Endothelial cell of umbilical vein (primary cell): ENCODE results near the gene AMBP.

Experiments
- EZH2 ChIP-seq: IDR thresholded peaks from 2 replicates; pipeline ENCODE4 v1.6.1; 2012; ENCODE audit warnings: borderline replicate concordance, low read depth, mild to moderate bottlenecking, moderate library complexity, low read length, inconsistent platforms; ENCODE audit not compliant: severe bottlenecking
- FOS ChIP-seq: IDR thresholded peaks from 2 replicates; pipeline ENCODE4 v1.6.1; 2011; ENCODE audit warnings: mild to moderate bottlenecking, low read length, moderate library complexity, borderline replicate concordance; ENCODE audit not compliant: insufficient read depth
- GATA2 ChIP-seq: IDR thresholded peaks from 2 replicates; pipeline ENCODE4 v1.7.0; 2011; ENCODE audit warnings: low read depth, mild to moderate bottlenecking, moderate library complexity, mixed read lengths, low read length; ENCODE audit not compliant: insufficient read length, insufficient read depth
- MYC ChIP-seq: IDR thresholded peaks from one replicate; pipeline ENCODE4 v1.6.1; 2011; ENCODE audit warnings: mild to moderate bottlenecking, low read depth, low read length
- POLR2A ChIP-seq: IDR thresholded peaks from 2 replicates; pipeline ENCODE4 v1.6.1; 2012; ENCODE audit warnings: low read depth, mild to moderate bottlenecking, control low read depth, low read length
- POLR2AphosphoS5 ChIP-seq: IDR thresholded peaks from 2 replicates; pipeline ENCODE4 v1.6.1; 2012; ENCODE audit warnings: low read depth, mild to moderate bottlenecking, control low read depth, low read length, moderate library complexity; ENCODE audit not compliant: insufficient read depth
- TF ChIP-seq, protein P1 (sequence below), 2 donors: IDR thresholded peaks; 1 replicate in 1 of 2; 2 replicates in 1 of 2; pipeline ENCODE4 v1.5.1; 2011; ENCODE audit warnings: low read length in 2 of 2, mild to moderate bottlenecking in 2 of 2, moderate library complexity in 2 of 2, control low read depth in 1 of 2, inconsistent platforms in 1 of 2, low read depth in 1 of 2; ENCODE audit not compliant: insufficient read depth in 1 of 2; ENCODE audit errors: extremely low read depth in 1 of 2
- TF ChIP-seq, protein P2 (sequence below): IDR thresholded peaks from 2 replicates; pipeline ENCODE4 v1.6.1; 2011; ENCODE audit not compliant: insufficient read depth, insufficient read length

DNA sequence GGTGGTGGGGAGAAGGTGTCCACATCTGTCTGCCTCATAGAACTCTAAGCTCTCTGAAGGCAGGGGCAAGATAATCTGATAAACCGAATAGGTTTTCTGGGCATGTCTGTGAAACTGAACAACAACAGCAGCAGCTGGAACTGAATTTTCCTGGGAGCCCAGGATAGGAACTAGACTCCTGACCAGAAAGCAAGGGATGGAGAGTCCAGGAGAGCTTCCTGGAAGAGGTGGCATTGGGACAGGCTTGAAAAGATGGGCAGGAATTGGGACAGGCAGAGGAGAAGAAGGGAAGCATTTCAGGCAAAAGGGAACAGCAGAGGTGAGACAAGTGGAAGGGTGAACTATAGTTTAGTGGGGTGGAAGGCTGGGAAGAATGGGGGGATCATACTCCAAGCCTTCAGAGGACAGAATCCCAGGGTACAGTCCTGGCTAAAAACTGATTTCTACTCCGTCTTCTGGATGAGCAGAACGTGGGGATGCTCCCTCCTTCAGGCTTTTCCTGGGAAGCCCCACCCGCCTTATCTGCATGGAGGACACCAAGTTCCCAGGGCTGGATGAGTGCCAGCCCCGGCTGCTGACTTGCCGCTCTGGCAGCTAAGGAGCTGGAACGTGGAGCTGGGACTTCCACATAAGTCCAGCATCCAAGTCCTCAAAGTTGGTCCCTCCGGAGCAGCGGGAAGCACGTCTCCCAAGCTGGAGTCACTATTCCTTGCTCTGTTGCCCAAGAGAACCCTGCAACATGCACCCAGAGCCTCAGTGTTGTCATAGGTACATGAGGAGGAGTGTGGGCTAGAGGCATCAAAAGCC lies 34.9 kb upstream of the AMBP start:
- TF ChIP-seq, protein P1, sequence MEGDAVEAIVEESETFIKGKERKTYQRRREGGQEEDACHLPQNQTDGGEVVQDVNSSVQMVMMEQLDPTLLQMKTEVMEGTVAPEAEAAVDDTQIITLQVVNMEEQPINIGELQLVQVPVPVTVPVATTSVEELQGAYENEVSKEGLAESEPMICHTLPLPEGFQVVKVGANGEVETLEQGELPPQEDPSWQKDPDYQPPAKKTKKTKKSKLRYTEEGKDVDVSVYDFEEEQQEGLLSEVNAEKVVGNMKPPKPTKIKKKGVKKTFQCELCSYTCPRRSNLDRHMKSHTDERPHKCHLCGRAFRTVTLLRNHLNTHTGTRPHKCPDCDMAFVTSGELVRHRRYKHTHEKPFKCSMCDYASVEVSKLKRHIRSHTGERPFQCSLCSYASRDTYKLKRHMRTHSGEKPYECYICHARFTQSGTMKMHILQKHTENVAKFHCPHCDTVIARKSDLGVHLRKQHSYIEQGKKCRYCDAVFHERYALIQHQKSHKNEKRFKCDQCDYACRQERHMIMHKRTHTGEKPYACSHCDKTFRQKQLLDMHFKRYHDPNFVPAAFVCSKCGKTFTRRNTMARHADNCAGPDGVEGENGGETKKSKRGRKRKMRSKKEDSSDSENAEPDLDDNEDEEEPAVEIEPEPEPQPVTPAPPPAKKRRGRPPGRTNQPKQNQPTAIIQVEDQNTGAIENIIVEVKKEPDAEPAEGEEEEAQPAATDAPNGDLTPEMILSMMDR (IDR thresholded peaks at IDR 0.05; ENCODE audit: extremely low read depth in 1 of 2, insufficient read depth in 1 of 2, low read depth in 1 of 2, low read length in 2 of 2), result no peak
- no peak for TF ChIP-seq POLR2AphosphoS5
- no peak for TF ChIP-seq MYC
- peak; percentile 45 for TF ChIP-seq EZH2
- no peak for TF ChIP-seq POLR2A
- TF ChIP-seq, protein P2, sequence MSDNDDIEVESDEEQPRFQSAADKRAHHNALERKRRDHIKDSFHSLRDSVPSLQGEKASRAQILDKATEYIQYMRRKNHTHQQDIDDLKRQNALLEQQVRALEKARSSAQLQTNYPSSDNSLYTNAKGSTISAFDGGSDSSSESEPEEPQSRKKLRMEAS, result no peak
- TF ChIP-seq FOS, result no peak
- TF ChIP-seq GATA2, result no peak
